Panc1 (cell line): Measurements from ENCODE around the gene ADPRHL1. TPM values are rescaled to one million over a fixed set of nuclear protein-coding genes. Genes with fewer than 3 reads are reported as not detected.
"Not testable (repeated sequence)": the region's sequence is repeated elsewhere in the genome, so short reads cannot be mapped to it uniquely, and the experiment has no call there.

ENCODE experiments used
- ATAC-seq: fragments of 200-7000 bp; cut with Tn5 transposase; 2 replicates; pipeline ENCODE4 v1.9.1; 2020; ENCODE audit warnings: mild to moderate bottlenecking, moderate library complexity
- BruUV-seq: library from RNA; stranded (reverse); fragments of 400-500 nt; replicated peaks from 2 replicates; lab custom pipeline; 2021; lab: Mats Ljungman, UMichigan
- CTCF ChIA-PET: fragments of 300-600 bp; sonication (Branson Sonifier 250); formaldehyde crosslinking; loops from one replicate; lab custom pipeline; 2022; ENCODE audit warnings: antibody characterized with exemption; lab: Charles Lee
- POLR2A ChIA-PET: fragments of 300-600 bp; sonication (Branson Sonifier 250); formaldehyde crosslinking; loops from one replicate; lab custom pipeline; 2022; ENCODE audit warnings: antibody characterized with exemption; lab: Charles Lee
- DNase-seq: peaks from one replicate; pipeline ENCODE4 v3.0.0-alpha.2; 2010; ENCODE audit warnings: low read depth, low spot score
- H3K27ac ChIP-seq: 2 replicates; pipeline ENCODE4 v1.5.1; 2011; ENCODE audit warnings: mild to moderate bottlenecking, low read length, inconsistent platforms
- H3K27me3 ChIP-seq: fragments of 200-500 bp; sonication (Bioruptor generic); 2 replicates; pipeline ENCODE4 v1.6.0; 2014; ENCODE audit warnings: low read length, inconsistent platforms; ENCODE audit not compliant: control insufficient read depth, insufficient read depth
- H3K36me3 ChIP-seq: fragments of 200-500 bp; sonication (Bioruptor generic); 2 replicates; pipeline ENCODE4 v1.5.1; 2014; ENCODE audit warnings: inconsistent platforms, mild to moderate bottlenecking, low read length, moderate library complexity; ENCODE audit not compliant: control insufficient read depth, insufficient read depth
- H3K4me1 ChIP-seq: 2 replicates; pipeline ENCODE4 v1.5.1; 2011; ENCODE audit warnings: inconsistent platforms, mild to moderate bottlenecking, low read length, moderate library complexity; ENCODE audit not compliant: control insufficient read depth, insufficient read depth
- H3K4me3 ChIP-seq, 2 experiments: 2 replicates each; pipeline ENCODE4 v1.5.1; 2011 to 2012; ENCODE audit warnings: low read depth in 2 of 2, low read length in 2 of 2, mild to moderate bottlenecking in 2 of 2, inconsistent platforms in 1 of 2, moderate library complexity in 1 of 2
- H3K9me3 ChIP-seq: fragments of 200-500 bp; sonication (Bioruptor generic); 2 replicates; pipeline ENCODE4 v1.5.1; 2014; ENCODE audit warnings: low read depth, mild to moderate bottlenecking, inconsistent platforms, low read length, moderate library complexity; ENCODE audit not compliant: control insufficient read depth, insufficient read depth
- CTCF ChIP-seq: fragments of 450-650 bp; IDR thresholded peaks from 2 replicates; pipeline ENCODE4 v1.5.1; 2017; ENCODE audit warnings: mild to moderate bottlenecking
- POLR2AphosphoS5 ChIP-seq: IDR thresholded peaks from 2 replicates; pipeline ENCODE4 v1.6.1; 2012; ENCODE audit warnings: mild to moderate bottlenecking, low read depth, low read length, moderate library complexity
- SIN3A ChIP-seq: IDR thresholded peaks from 2 replicates; pipeline ENCODE4 v1.6.1; 2012; ENCODE audit warnings: low read depth, mild to moderate bottlenecking, low read length, moderate library complexity, borderline replicate concordance; ENCODE audit not compliant: insufficient read depth
- TCF7L2 ChIP-seq: IDR thresholded peaks from 2 replicates; pipeline ENCODE4 v1.6.1; 2011; ENCODE audit warnings: mild to moderate bottlenecking, low read depth, low read length, inconsistent platforms
- in situ Hi-C: cut with HindIII; loops from 2 replicates; pipeline ENCODE4 v1.10.0; 2016; ENCODE audit warnings: low sequenced_read_pairs, low pct_unique_long_range_greater_than_20kb
- intact Hi-C: fragments of 100-400 bp; cut with micrococcal nuclease; formaldehyde crosslinking; loops from one replicate; pipeline ENCODE4 v1.10.0; 2022; ENCODE audit not compliant: unreplicated experiment
- total RNA-seq: library from RNA; stranded (reverse); gene quantifications from one replicate; pipeline ENCODE4 v1.2.1, GENCODE V29; 2021; ENCODE audit not compliant: unreplicated experiment
- TF ChIP-seq, protein P1 (sequence below), 2 experiments: IDR thresholded peaks; 2 replicates each; pipeline ENCODE4 v1.6.1; 2011 to 2012; ENCODE audit warnings: low read depth in 2 of 2, control low read depth in 1 of 2, low read length in 1 of 2, mild to moderate bottlenecking in 1 of 2, moderate library complexity in 1 of 2; ENCODE audit not compliant: insufficient read depth in 1 of 2

The ADPRHL1 gene
- total RNA-seq, 1 experiment from 2014 or later: 4.8 TPM

- POLR2A ChIA-PET: no interaction called here
- Histone ChIP-seq H3K27ac (no peak overlapping the region), H3K36me3 (no peaks in the 10 kb centered on the region), H3K4me3 (no peak overlapping the region), H3K9me3 (no peaks in the 10 kb centered on the region), H3K27me3 (no peaks in the 10 kb centered on the region), H3K4me1 (no peaks in the 10 kb centered on the region)
- TF ChIP-seq SIN3A (no peak), CTCF (no peak), POLR2AphosphoS5 (no peak), TCF7L2 (no peak)
- TF ChIP-seq, protein P1, sequence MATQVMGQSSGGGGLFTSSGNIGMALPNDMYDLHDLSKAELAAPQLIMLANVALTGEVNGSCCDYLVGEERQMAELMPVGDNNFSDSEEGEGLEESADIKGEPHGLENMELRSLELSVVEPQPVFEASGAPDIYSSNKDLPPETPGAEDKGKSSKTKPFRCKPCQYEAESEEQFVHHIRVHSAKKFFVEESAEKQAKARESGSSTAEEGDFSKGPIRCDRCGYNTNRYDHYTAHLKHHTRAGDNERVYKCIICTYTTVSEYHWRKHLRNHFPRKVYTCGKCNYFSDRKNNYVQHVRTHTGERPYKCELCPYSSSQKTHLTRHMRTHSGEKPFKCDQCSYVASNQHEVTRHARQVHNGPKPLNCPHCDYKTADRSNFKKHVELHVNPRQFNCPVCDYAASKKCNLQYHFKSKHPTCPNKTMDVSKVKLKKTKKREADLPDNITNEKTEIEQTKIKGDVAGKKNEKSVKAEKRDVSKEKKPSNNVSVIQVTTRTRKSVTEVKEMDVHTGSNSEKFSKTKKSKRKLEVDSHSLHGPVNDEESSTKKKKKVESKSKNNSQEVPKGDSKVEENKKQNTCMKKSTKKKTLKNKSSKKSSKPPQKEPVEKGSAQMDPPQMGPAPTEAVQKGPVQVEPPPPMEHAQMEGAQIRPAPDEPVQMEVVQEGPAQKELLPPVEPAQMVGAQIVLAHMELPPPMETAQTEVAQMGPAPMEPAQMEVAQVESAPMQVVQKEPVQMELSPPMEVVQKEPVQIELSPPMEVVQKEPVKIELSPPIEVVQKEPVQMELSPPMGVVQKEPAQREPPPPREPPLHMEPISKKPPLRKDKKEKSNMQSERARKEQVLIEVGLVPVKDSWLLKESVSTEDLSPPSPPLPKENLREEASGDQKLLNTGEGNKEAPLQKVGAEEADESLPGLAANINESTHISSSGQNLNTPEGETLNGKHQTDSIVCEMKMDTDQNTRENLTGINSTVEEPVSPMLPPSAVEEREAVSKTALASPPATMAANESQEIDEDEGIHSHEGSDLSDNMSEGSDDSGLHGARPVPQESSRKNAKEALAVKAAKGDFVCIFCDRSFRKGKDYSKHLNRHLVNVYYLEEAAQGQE (IDR thresholded peaks at IDR 0.05; ENCODE audit: insufficient read depth in 1 of 2, low read depth in 2 of 2, low read length in 1 of 2): no peak
- in situ Hi-C loops (no loop called here), intact Hi-C loops (no loop called here)
- DNase-seq (no peak), ATAC-seq (no peak)
- CTCF ChIA-PET: no interaction called here
- BruUV-seq: no TSS peak
These were observed 19.2 kb upstream of the ADPRHL1 start for GRCh38 chr13:113472355-113473025.

DNA sequence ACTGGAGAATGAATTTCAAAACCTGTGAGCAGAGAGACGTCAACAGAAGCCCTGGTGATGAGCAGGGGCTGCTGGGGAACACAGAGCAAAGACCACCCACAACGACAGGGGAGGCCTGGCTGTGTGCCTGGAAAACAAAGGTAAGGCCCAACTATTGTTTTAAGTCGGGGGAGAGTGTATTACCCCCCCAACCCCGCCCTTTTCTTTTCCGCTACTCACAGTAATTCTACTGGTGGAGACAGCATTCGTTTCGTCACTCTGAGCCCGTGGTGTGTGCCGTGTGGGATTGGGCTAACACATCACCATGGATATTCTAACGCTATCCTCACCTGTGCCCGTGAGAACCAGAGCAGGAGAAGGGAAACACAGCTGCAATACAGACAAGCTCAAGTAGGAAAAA, 18.6 kb upstream of the ADPRHL1 start:
- H3K27ac ChIP-seq: no peak overlapping the region
- POLR2A ChIA-PET: no interaction called here
- intact Hi-C loops: no loop called here
- H3K36me3 ChIP-seq: no peaks in the 10 kb centered on the region
- in situ Hi-C loops: no loop called here
- no TSS peak for BruUV-seq
- ATAC-seq (no peak), DNase-seq (no peak)
- H3K4me3 ChIP-seq: no peak overlapping the region
- H3K4me1 ChIP-seq: no peaks in the 10 kb centered on the region
- TF ChIP-seq SIN3A: no peak
- no peak for TF ChIP-seq TCF7L2
- TF ChIP-seq POLR2AphosphoS5: no peak
- TF ChIP-seq CTCF: no peak
- TF ChIP-seq, protein P1 (IDR thresholded peaks at IDR 0.05; ENCODE audit: insufficient read depth in 1 of 2, low read depth in 2 of 2, low read length in 1 of 2): no peak
- no peaks in the 10 kb centered on the region for H3K27me3 ChIP-seq
- H3K9me3 ChIP-seq: no peaks in the 10 kb centered on the region
- CTCF ChIA-PET: no interaction called here

- DNase-seq, ATAC-seq, in situ Hi-C loops, H3K4me3 ChIP-seq, H3K27me3 ChIP-seq, H3K4me1 ChIP-seq, BruUV-seq, intact Hi-C loops, H3K36me3 ChIP-seq, H3K9me3 ChIP-seq, H3K27ac ChIP-seq, POLR2A ChIA-PET: not testable (repeated sequence)
- CTCF ChIA-PET: interaction anchor here (0.6 kb wide), 1 partner anchor 22 kb away, joined by 3 read pairs; no protein-coding TSS in a partner anchor
These were observed 17.4 kb upstream of the ADPRHL1 start for GRCh38 chr13:113470635-113471163.
